ENCODE data around the gene ANP32B. TPM values are rescaled to one million over a fixed set of nuclear protein-coding genes. Genes with fewer than 3 reads are reported as not detected.
"Not testable (repeated sequence)": the region's sequence is repeated elsewhere in the genome, so short reads cannot be mapped to it uniquely, and the experiment has no call there.

The ANP32B gene
- 100 to 1,000 TPM; 221 to 258 (median 232) TPM for polyA plus RNA-seq (ENCODE audit: insufficient read length in 4 of 4)

DNA sequence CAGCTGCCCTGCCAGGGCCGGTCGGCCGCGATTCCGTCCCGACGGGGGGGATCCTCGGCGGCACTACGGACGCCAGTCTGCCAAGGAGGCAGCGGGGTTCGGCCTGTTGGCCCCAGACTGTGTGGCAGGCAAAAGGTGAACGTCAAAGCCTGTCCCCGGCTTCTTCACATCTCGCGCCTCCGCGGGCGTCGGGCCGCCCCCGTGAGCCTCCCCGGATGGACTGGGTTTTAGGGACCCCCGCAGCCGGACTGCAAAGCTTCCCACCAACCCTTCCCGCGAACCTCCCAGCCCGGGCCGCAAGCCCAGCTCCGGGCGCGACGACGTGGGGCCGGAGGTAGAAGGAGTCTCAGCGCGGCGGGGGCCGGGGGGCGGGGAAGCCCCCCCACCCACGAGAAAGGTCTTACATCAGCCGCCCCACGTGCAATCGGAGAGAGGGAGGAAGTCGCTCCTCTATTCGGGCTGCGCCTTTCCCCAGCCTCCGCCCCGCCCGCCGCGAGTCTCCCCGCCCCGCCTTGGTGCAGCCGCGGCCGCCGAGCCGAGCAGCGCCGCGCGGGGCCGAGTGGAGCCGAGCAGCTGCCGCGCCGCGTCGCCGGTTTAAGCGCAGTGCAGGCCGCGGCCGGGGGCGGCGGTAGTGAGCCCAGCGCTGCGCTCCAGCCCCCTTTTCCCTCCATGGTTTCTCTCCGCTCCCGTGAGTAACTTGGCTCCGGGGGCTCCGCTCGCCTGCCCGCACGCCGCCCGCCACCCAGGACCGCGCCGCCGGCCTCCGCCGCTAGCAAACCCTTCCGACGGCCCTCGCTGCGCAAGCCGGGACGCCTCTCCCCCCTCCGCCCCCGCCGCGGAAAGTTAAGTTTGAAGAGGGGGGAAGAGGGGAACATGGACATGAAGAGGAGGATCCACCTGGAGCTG, at the start of gene ANP32B:
Gene ANP32B, plus strand, starts transcription at position 659 of the 906 bp plus-strand sequence. Its CDS starts 215 bp downstream, at position 874.
- peak; percentile 79 to 86 (median 81) for DNase-seq (ENCODE audit: low read depth in 4 of 4, low spot score in 2 of 4)

DNA sequence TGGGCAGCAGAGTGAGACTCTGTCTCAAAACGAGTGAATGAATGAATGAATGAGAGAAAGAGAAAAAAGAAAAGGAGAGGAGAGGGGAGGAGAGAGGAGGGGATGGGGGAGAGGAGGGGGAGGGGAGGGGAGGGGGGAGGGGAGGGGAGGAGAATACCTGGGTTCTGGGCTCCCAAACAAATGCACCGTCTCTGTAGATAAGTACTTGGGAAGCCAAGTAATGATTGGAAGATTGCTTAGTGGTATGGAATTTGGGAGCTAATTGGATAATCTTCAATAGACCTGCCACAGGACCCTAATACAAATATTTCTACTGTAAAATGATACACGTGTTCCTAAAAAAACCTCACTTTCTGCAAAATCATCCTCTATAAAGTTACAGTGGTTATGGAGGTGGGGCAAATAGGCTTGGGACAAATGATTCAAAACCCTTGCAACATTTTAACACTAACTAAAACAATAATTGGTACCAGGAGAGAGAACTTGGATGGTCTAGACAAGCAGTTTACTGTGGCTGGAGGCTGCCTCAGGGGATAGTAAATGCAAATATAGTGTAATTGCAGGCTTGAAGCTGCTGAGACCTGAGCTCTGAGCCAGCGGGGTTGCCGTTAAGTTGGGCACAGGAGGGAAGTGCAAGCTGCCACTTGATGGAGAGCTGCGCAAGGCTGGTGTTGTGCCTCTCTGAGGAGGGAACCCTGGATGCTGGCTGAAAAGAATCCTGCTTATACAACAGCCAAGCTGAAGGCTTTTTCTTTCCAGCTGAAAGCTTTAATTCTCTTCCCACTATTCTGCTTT, 48.6 kb upstream of the ANP32B start:
- no peak for DNase-seq (ENCODE audit: low read depth in 4 of 4, low spot score in 2 of 4)

DNA sequence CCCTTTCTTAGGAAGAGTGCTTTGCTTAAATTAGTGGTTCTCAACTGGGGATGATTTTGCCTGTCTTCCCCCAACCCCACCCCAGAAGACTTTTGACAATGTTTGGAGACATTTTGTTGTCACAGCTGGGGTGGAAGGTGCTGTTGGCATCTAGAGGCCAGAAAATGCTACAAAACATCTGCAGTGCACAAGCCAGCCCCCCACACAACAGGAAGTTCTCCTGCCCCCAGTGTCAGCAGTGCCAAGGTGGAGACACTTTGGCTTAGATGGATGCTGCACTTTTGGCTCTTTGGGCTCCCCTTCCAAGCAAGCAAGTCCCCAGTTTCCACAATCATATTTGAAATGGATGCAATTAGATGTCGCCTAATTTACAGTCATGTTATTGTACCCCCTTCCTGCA, 47.9 kb upstream of the ANP32B start:
- no peak for DNase-seq (ENCODE audit: low read depth in 4 of 4, low spot score in 2 of 4)

DNA sequence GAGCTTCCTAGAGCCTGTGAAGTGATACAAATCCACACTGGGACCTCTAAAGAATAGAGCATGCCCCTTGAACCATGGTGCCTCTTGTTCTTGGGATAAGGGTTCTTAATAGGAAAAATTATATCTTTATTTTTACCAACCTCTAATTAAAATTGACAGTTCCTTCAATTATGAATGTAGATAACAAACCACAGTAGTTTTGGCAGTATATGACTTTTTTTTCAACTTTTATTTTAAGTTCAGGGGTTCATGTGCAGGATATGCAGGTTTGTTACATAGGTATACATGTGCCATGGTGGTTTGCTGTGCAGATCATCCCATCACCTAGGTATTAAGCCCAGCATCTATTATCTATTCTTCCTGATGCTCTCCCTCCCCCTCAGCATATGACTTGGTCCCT, 46.1 kb upstream of the ANP32B start:
- no peak for DNase-seq (ENCODE audit: low read depth in 4 of 4, low spot score in 2 of 4)

DNA sequence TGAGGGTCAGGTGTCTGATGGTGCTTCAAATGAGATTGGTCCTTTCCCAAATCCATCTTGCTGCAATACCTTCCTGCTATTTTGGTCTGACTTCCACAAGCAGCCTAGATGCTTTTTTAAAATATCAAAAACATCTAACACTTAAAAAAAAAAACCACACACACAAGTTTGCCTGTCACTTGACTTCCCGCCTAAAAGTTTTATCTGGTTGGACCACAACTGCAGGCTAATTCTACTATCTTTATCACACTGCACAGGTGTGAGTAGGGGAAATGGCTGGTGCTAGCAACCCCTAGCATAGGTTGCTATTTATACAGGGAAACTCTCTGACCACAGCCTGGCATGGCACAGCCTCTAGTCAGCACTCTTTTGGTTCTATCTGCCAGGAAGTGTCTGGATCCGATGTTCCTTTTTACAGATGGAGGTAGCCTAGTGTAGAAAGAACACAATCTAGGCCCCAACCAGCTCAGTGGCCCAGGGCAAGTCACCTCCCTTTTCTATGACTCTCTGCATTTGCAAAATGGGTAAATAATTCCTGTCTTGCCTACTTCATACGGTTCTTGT, 45.0 kb upstream of the ANP32B start, which contains the start of gene HEMGN:
Gene HEMGN, minus strand, starts transcription at position 92 of the 564 bp plus-strand sequence. Its CDS starts 36 bp downstream, at position 56.
- DNase-seq (ENCODE audit: low read depth in 4 of 4, low spot score in 2 of 4): no peak

DNA sequence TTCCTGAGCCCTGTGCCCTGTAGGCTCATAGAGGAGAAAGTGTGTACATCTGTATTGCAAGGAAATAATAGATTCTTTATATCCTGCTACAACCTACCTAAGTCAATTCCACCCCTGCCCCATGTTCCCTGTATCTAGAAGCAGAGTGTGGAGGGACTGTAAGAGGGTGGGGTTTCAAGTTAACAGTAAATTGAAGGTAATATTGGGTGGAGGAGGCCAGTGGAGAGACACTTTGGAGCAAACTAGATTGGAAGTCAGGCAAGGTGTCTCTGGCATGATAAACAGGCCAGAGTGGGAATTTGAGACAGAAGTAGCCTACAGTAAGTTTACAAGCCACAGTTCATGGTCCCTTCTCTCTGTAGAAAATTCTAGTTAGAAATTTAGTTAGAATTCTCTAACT, 42.9 kb upstream of the ANP32B start:
- no peak for DNase-seq (ENCODE audit: low read depth in 4 of 4, low spot score in 2 of 4)

DNA sequence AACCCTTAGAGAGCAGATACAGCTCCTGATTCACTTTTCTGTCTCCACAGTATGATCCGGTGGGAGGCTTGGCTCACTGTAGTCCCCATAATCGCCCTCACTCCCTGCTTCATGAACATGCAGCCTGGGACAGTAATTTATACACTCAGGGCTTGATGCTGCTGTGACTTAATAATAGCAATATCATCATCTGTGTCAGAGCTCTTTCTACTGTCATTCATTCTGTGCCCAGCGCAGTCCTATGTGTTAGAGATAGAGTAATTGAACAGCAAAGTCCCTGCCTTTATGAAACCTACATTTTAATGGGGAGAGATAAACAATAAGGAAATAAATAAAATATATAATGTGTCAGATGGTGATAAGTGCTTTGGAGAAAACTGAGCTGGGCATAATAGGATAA, 42.4 kb upstream of the ANP32B start:
- DNase-seq (ENCODE audit: low read depth in 4 of 4, low spot score in 2 of 4): no peak

DNA sequence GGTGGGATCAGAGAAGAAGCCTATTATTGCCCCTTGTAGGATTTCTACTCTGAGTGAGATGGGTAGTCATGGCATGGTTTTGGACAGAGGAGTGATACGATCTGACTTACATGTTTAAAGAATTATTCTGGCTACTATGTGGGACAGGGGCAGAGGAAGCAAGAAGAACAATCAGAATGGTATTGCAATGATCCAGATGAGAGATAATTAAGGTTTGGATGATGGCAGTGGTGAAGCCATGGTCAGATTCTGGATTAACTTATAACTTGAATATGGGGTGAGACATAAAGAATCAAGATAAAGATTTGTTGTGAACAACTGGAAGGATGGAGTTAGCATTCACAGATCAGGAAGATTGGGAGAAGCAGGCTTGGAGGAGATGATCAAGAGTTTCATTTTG, 41.8 kb upstream of the ANP32B start:
- DNase-seq (ENCODE audit: low read depth in 4 of 4, low spot score in 2 of 4): no peak

DNA sequence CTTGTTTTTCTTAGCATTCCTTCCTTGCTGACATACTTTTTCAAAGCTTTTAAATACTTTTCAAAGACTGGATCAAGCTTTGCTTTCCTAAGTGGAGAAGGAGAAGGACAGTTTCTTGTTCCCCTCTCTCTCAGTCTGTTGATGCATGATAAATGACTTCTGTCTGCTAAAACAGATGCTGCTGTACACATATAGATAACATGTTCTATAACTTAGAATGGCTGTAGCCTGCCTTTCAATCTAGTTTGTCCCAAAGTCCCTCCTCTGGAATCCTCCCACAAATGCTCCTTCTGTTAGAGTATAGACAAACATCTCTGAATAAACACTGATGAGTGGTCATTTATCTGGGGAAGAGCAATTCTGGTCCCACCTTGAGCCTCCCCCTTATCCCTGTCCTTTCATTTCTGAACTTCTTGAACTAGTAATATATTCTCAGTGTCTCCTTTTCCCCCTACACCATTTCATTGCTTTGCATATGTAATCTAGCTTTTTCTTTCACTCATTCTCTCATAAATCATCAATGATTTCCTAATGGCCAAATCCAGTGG, 39.8 kb upstream of the ANP32B start:
- no peak for DNase-seq (ENCODE audit: low read depth in 4 of 4, low spot score in 2 of 4)

DNA sequence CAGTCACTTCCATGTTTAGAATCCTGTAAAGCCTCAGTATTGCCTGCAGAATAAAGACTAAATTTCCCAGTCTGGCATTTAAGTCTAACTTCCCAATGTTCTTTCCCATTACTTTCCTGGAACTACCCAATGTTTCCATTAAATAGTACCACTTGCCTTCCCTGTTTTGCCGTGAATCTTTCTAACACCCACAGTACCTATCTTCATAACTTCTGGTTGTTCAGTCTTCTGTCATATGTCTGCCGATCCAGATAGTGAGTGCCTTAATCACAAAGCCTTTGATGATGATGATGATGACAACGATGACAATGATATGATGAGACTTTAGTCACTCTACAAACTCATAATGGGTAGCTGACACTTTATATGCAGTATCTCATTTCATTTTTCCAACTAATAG, 38.5 kb upstream of the ANP32B start:
- DNase-seq (ENCODE audit: low read depth in 4 of 4, low spot score in 2 of 4): no peak

DNA sequence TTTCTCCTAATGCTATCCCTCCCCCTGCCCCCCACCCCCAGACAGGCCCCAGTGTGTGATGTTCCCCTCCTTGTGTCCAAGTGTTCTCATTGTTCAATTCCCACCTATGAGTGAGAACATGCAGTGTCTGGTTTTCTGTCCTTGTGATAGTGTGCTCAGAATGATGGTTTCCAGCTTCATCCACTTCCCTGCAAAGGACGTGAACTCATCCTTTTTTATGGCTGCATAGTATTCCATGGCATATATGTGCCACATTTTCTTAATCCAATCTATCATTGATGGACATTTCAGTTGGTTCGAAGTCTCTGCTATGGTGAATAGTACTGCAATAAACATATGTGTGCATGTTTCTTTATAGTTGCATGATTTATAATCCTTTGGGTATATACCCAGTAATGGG, 37.7 kb upstream of the ANP32B start:
- DNase-seq (ENCODE audit: low read depth in 4 of 4, low spot score in 2 of 4): not testable (repeated sequence)

DNA sequence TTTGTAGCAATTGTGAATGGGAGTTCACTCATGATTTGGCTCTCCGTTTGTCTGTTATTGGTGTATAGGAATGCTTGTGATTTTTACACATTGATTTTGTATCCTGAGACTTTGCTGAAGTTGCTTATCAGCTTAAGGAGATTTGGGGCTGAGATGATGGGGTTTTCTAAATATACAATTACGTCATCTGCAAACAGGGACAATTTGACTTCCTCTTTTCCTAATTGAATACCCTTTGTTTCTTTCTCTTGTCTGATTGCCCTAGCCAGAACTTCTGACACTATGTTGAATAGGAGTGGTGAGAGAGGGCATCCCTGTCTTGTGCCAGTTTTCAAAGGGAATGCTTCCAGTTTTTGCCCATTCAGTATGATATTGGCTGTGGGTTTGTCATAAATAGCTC, 36.0 kb upstream of the ANP32B start:
- DNase-seq (ENCODE audit: low read depth in 4 of 4, low spot score in 2 of 4): not testable (repeated sequence)

DNA sequence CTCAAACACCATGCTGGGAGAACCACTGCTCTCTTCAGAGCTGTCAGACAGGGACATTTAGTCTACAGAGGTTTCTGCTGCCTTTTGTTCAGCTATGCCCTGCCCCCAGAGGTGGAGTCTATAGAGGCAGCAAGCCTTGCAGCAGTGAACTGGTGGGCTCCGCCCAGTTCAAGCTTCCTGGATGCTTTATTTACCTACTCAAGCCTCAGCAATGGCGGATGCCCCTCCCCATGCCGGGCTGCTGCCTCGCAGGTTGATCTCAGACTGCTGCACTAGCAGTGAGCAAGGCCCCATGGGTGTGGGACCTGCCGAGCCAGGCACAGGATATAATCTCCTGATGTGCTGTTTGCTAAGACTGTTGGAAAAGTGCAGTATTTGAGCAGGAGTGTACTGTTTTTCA, 32.3 kb upstream of the ANP32B start:
- DNase-seq (ENCODE audit: low read depth in 4 of 4, low spot score in 2 of 4): not testable (repeated sequence)

DNA sequence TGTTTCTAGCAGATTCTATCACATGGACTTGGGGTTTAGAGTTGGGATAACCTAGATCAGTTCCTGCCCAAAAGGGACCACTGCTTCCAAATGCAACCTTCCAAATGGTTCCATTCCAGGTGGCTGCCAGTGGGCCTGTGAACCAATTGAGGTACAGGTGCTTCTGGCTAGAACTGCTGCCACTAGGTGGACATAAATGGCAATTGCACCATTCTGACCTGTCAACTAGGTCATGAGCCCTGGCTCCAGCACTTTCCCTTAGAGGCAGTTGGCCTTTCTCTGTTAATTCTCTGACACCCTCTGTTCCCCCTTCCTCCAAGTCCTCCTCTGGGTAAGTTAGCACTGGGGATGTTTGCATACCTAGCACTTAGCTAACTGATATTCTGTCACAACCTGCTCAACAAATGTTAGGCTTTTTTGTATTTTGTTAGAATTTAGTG, 28.6 kb upstream of the ANP32B start:
- no peak for DNase-seq (ENCODE audit: low read depth in 4 of 4, low spot score in 2 of 4)

DNA sequence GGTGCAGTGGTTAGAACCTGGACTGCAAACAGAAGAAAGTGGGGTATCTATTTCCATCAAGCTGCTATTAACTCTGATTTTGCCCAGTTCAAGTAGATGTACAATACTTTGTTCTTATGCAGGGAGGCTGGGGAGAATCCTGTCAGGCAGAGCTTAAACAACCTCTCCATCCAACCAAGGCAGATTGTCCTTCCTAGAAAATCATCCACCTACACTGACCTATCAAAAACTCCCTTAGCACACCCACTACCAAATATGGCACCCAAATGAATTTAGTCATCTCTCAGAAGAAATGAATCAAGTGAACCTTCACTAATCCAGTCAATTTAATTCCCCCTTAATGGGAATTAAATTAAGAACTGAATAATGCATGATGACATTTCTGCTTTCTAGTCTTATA, 26.8 kb upstream of the ANP32B start:
- DNase-seq (ENCODE audit: low read depth in 4 of 4, low spot score in 2 of 4): no peak

DNA sequence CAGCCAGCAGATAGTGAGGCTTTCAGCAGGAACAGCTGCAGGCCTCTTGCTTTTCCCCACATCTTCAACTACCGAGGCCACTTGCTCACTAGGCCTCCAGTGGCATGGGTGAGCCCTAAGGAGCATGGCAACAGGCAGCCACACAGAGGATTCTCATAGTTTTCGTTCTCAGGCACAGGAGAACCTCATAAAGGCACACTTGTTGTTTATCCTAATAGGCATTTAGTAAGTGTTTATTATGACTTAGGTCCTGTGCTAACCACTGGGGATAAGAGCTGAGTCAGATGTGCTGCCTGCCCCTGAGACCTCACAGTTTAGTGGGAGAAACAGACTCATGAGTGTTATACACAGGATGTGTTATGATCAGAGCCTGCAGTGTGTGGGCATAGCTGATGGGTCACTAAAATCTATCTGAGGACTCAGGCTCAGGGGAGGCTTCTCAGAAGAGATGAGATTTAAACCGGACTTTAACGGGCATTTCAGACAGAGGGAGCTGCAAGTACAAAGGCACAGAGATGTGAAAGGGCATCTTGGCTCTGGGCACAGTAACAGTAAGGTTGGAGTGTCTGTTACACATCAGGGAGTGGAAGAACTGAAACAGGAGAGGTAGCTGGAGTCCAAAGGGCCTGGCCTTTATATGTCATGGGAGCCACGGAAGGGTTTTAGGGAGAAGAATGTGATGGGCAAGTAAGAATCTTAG, 24.2 kb upstream of the ANP32B start:
- no peak for DNase-seq (ENCODE audit: low read depth in 4 of 4, low spot score in 2 of 4)

DNA sequence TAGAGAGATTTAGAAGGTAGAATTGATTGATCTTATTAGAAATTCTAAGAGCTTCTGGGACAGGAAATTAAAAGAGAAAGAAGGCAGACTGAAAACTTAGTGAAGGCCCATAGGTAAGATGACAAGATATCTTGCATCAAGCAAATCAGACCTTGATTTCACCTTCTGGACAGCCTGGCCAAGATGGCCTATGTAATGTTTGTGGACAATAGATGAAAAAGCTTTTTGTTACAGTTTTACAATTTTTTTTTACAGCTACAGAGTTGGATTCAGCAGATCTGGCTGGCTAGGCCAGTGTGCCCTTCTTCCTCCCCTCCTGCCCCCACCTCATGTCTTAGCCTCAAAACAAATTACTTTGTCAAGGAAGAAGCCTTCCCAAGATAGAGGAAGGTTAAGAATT, 23.6 kb upstream of the ANP32B start:
- DNase-seq (ENCODE audit: low read depth in 4 of 4, low spot score in 2 of 4): no peak

DNA sequence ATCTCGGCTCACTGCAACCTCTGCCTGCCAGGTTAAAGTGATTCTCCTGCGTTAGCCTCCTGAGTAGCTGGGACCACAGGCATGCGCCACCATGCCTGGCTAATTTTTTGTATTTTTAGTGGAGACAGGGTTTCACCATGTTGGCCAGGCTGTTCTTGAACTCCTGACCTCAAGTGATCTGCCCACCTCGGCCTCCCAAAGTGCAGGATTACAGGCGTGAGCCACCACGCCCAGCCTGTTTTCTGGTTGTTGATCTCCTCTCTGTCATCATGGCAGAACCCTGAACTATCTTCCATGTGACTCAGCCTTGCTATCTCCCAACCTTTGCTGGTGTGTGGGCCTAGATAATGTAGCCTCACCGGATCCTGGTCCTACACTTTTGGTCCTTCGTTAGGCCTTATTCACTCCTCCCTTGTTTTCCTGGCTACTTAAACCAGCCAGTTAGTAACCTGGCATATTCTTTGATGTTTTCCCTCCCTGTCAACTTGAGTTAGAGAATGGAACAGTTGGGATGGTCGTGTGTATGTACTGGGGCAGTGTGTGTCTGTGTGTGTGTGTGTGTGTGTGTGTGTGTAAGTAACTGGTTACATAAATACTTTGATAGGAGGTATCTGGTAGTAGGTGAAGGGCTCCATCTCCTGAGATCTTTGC, 22.3 kb upstream of the ANP32B start:
- not testable (repeated sequence) for DNase-seq (ENCODE audit: low read depth in 4 of 4, low spot score in 2 of 4)

DNA sequence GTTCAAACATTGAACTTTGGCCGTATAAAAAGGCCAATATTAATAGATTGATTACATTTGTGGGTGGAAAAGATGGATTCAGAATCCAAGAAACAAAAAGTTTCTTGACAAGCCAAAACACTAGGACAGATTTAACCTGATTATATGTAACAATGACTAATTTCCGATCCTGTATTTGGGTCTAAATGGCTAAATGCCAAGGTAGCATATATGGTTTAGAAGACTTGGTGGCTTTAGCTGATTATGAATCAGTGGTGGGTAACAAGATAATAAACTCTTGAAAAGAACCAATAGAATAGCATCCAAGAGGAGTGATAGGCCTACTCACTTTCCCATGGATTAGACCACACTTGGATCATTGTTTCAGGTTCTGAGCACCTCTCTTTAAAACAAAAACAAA, 21.8 kb upstream of the ANP32B start:
- no peak for DNase-seq (ENCODE audit: low read depth in 4 of 4, low spot score in 2 of 4)

DNA sequence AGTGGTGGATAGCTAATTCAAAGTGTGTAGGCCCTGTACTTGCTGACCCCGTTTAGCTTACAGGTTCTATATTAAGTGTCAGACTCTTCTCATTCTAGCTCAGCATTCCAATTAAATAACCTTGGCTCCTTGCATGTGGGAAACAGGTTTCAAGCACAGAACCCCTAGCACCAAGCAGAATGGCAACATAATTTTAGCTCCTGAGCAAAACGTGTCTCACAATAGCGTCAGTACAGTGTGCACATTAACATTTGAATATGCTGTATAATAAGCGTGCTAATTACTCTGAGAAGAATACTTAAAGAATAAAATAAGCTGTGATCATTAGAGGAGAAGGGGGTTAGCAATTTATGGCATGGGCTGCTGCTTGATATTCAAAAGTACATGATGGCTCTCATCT, 21.0 kb upstream of the ANP32B start:
- no peak for DNase-seq (ENCODE audit: low read depth in 4 of 4, low spot score in 2 of 4)

All from left renal cortex interstitium (tissue), 4 donors.